SK-N-MC (cell line): ENCODE results near the gene URB2.

ENCODE experiments used
- DNase-seq: peaks from one replicate; pipeline ENCODE4 v3.0.0-alpha.2; 2011; ENCODE audit warnings: low read depth, low spot score
- H3K27ac ChIP-seq: fragments of 200-600 bp; sonication (generic); 2 replicates; pipeline ENCODE4 v1.5.1; 2016; ENCODE audit warnings: mixed run types
- H3K36me3 ChIP-seq: fragments of 200-600 bp; sonication (generic); 2 replicates; pipeline ENCODE4 v1.6.1; 2017; ENCODE audit warnings: antibody characterized with exemption, low read length, mixed read lengths; ENCODE audit not compliant: insufficient read depth
- H3K4me3 ChIP-seq: fragments of 200-600 bp; sonication (generic); 2 replicates; pipeline ENCODE4 v1.5.1; 2016
- H3K9ac ChIP-seq: fragments of 200-600 bp; sonication (generic); 2 replicates; pipeline ENCODE4 v1.8.0; 2017; ENCODE audit warnings: mixed run types, mixed read lengths; ENCODE audit not compliant: insufficient read length
- H3K9me3 ChIP-seq: fragments of 200-600 bp; sonication (generic); 2 replicates; pipeline ENCODE4 v1.6.1; 2017; ENCODE audit warnings: low read depth, mild to moderate bottlenecking, antibody characterized with exemption, low read length, moderate library complexity, mixed read lengths
- EZH2 ChIP-seq: fragments of 200-600 bp; sonication (generic); IDR thresholded peaks from one replicate; pipeline ENCODE4 v1.6.1; 2017; ENCODE audit warnings: antibody characterized with exemption
- FOXP2 ChIP-seq: optimal IDR thresholded peaks from 2 replicates; pipeline ENCODE3; 2011; ENCODE audit warnings: mild to moderate bottlenecking, moderate library complexity; ENCODE audit not compliant: insufficient read depth; ENCODE audit errors: extremely low read length, control extremely low read depth
- POLR2AphosphoS5 ChIP-seq: IDR thresholded peaks from 2 replicates; pipeline ENCODE4 v1.6.1; 2012; ENCODE audit warnings: mild to moderate bottlenecking, low read depth, low read length, borderline replicate concordance

The URB2 gene

GRCh38 chr1:229685149-229685548 is 59.1 kb downstream of the URB2 start:
- H3K27ac ChIP-seq: no peak overlapping the region
- peaks cover 4% of the 10 kb centered on the region; the same call in 1 of the 2 replicates for H3K9me3 ChIP-seq
- H3K36me3 ChIP-seq: no peaks in the 10 kb centered on the region
- no peak overlapping the region for H3K9ac ChIP-seq
- DNase-seq: no peak
- TF ChIP-seq POLR2AphosphoS5 (no peak), FOXP2 (no peak), EZH2 (no peak)
- H3K4me3 ChIP-seq: no peak overlapping the region

DNA sequence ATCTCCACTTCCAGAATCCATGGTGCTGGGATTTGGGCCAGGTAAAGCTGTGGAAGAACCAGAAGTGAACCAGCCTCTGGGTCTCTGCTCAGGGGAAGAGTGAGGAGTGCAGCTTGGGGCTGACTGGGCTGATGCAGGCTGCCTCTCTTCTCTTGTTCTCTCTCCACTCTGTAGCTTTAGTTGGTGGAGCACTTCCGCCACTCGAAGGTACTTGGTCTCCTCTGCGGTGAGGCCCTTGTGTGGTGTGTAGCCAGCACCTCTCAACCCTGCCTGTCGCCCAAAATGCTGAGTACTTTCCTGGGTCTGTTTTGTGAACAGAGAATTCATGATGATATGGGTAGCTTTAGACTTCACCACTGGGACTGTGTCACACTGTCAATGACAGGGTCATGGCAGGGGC is 63.2 kb downstream of the URB2 start:
- Histone ChIP-seq H3K27ac (no peak overlapping the region), H3K9ac (no peak overlapping the region), H3K4me3 (no peak overlapping the region), H3K36me3 (no peaks in the 10 kb centered on the region), H3K9me3 (peaks cover 4% of the 10 kb centered on the region; the same call in 1 of the 2 replicates)
- TF ChIP-seq POLR2AphosphoS5 (no peak), FOXP2 (no peak), EZH2 (no peak)
- no peak for DNase-seq

DNA sequence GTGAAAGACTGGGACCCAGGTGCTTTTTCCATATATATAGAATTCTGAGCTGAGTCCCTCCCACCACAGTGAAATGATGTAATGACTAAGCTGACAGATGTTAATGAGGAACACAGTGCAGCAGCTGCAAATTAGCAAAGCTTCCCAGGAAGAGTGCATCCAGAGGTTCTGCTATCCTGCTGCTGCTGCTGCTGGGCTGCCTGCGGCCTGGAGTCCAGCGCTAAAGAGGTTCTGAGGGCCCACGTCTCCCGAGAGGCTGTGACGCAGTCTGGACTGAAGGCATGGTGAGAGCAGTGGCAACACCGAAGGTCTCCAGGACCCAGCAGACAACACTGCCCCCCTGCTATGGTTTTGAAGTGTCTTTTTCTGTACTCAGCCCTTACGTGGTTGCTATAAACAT is 63.9 kb downstream of the URB2 start:
- TF ChIP-seq POLR2AphosphoS5 (no peak), EZH2 (no peak), FOXP2 (no peak)
- no peak overlapping the region for H3K4me3 ChIP-seq
- no peak overlapping the region for H3K27ac ChIP-seq
- no peak for DNase-seq
- no peaks in the 10 kb centered on the region for H3K36me3 ChIP-seq
- H3K9me3 ChIP-seq: peaks cover 4% of the 10 kb centered on the region; the same call in 1 of the 2 replicates
- H3K9ac ChIP-seq: no peak overlapping the region

GRCh38 chr1:229690662-229691061 is 64.6 kb downstream of the URB2 start:
- H3K9ac ChIP-seq: no peak overlapping the region
- H3K27ac ChIP-seq: no peak overlapping the region
- H3K36me3 ChIP-seq: no peaks in the 10 kb centered on the region
- peaks cover 4% of the 10 kb centered on the region; the same call in 1 of the 2 replicates for H3K9me3 ChIP-seq
- no peak for TF ChIP-seq POLR2AphosphoS5
- no peak for TF ChIP-seq EZH2
- no peak for TF ChIP-seq FOXP2
- no peak overlapping the region for H3K4me3 ChIP-seq
- no peak for DNase-seq

- no peak overlapping the region for H3K4me3 ChIP-seq
- TF ChIP-seq EZH2 (no peak), FOXP2 (no peak), POLR2AphosphoS5 (no peak)
- no peak overlapping the region for H3K27ac ChIP-seq
Measured at GRCh38 chr1:229691362-229691761, 65.3 kb downstream of the URB2 start.

GRCh38 chr1:229693129-229693900 is 67.3 kb downstream of the URB2 start:
- Histone ChIP-seq H3K4me3 (no peak overlapping the region), H3K27ac (no peak overlapping the region), H3K9me3 (no peaks in the 10 kb centered on the region), H3K9ac (no peak overlapping the region), H3K36me3 (no peaks in the 10 kb centered on the region)
- DNase-seq: no peak
- no peak for TF ChIP-seq EZH2
- TF ChIP-seq FOXP2: no peak
- no peak for TF ChIP-seq POLR2AphosphoS5

More at GRCh38 chr1:229691362-229691761, 65.3 kb downstream of the URB2 start:
- H3K36me3 ChIP-seq: no peaks in the 10 kb centered on the region
- no peak for DNase-seq
- H3K9ac ChIP-seq: no peak overlapping the region
- no peaks in the 10 kb centered on the region for H3K9me3 ChIP-seq

DNA sequence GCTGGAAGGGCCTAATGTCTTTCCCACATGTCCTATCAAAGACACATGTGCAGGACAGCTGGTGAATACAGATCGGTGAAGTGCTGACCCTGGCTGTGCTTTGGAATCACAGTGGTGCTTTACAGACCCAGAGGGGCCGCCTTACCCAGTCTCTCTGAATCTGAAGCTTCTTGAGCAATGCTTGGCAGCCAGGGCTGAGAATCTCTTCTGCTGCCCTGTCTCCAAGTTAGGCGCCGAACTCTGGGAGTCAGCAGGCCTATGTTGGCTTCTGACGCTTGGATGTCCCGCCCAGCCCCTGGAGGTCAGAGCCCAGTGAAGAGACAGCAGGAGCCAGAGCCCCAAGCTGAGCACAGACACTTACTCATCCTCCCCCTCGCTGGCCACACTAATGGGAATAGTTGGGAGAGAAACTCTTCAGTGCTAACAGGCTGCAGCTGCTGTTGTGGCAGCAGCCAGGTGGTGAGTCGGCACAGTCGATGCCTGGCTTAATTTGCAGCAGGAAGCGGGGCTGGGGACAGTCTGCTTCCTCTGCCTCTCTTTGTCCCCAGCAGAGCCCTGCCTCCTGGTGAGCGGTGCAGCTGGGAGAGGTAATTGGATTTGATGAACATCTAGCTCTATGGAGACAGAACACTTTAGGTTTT is 68.1 kb downstream of the URB2 start:
- Histone ChIP-seq H3K36me3 (no peaks in the 10 kb centered on the region), H3K27ac (0 out of 2 replicates have a peak overlapping the region, but pooled peaks have one; percentile 25), H3K9ac (no peak overlapping the region), H3K4me3 (no peak overlapping the region), H3K9me3 (no peaks in the 10 kb centered on the region)
- no peak for DNase-seq
- TF ChIP-seq FOXP2 (no peak), EZH2 (no peak), POLR2AphosphoS5 (no peak)

DNA sequence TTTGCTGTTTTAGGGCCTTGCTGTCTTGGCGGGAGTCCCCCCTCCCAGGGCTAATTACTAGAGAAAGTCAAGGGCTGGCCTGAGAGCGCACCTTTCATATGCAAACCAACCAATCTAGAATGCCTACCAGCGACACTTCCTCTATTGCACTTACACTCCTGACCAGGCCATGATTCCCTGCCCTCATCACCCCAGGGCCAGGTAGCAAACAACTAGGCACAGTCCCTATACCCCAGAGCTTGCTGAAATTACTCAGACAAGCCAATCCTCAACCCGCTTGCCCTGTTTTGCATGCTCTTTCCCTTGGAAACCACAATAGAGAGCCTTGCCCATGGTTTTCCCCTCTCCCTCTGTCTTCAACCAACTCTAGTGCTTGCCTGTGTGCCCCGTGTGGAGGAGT is 70.3 kb downstream of the URB2 start:
- TF ChIP-seq FOXP2: no peak
- no peak for TF ChIP-seq EZH2
- TF ChIP-seq POLR2AphosphoS5: no peak
- no peak overlapping the region for H3K27ac ChIP-seq
- no peak overlapping the region for H3K4me3 ChIP-seq
- H3K9me3 ChIP-seq: no peaks in the 10 kb centered on the region
- no peaks in the 10 kb centered on the region for H3K36me3 ChIP-seq
- H3K9ac ChIP-seq: no peak overlapping the region
- DNase-seq: no peak
